ENCODE measurements around the gene ADGRG3.

Gene ADGRG3

GRCh38 chr16:57643147-57643874, 24.8 kb upstream of the ADGRG3 start:
- H3K4me3 ChIP-seq (ENCODE audit: low read length), result no peak overlapping the region
- no peak for TF ChIP-seq CTCF (conservative IDR thresholded peaks at IDR 0.05; ENCODE audit: low read depth, low read length)
- DNase-seq (ENCODE audit: low read depth), result no peak

DNA sequence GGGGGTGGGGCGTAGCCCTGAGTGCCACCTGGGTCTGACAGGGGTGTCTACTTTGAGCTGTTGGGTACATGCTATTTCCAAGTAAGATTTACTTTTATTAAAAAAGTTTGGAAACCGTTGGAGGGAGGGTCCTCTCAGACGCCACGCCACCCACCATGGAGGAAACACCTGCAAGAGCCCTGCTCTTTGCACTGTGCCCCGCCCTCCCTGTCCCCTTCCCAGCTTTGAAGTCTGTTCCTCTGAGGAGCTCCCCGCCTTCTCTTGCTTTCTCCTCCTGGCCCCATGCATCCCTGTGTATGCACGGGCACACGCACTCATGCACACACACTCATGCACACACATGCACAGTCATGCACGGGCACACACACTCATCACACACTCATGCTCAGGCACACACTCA, 24.2 kb upstream of the ADGRG3 start:
- no peak overlapping the region for H3K4me3 ChIP-seq (ENCODE audit: low read length)
- DNase-seq (ENCODE audit: low read depth), result no peak

DNA sequence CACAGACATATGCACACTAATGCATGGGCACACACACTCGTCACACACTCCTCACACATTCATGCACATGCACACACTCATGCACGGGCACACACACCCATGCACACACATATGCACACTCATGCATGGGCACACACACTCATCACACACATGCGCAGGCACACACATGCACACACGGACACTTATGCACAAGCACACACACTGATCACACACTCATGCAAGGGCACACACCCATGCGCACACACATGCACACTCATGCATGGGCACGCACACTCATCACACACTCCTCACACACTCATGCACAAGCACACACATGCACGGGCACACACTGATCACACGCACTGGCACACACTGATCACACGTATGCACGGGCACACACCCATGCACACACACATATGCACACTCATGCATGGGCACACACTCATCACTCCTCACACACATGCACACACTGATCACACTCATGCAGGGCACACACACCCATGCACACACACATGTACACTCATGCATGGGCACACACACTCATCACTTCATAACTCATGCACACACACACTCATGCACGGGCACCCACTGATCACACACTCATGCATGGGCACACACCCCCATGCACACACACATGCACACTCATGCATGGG, 23.6 kb upstream of the ADGRG3 start:
- no peak for DNase-seq (ENCODE audit: low read depth)
- H3K4me3 ChIP-seq (ENCODE audit: low read length), result no peak overlapping the region
- no peak for TF ChIP-seq CTCF (conservative IDR thresholded peaks at IDR 0.05; ENCODE audit: low read depth, low read length)

More for the DNA sequence above, 24.2 kb upstream of the ADGRG3 start:
- no peak for TF ChIP-seq CTCF (conservative IDR thresholded peaks at IDR 0.05; ENCODE audit: low read depth, low read length)

GRCh38 chr16:57645169-57645568, 22.9 kb upstream of the ADGRG3 start:
- no peak for TF ChIP-seq CTCF (conservative IDR thresholded peaks at IDR 0.05; ENCODE audit: low read depth, low read length)
- DNase-seq (ENCODE audit: low read depth), result no peak

DNA sequence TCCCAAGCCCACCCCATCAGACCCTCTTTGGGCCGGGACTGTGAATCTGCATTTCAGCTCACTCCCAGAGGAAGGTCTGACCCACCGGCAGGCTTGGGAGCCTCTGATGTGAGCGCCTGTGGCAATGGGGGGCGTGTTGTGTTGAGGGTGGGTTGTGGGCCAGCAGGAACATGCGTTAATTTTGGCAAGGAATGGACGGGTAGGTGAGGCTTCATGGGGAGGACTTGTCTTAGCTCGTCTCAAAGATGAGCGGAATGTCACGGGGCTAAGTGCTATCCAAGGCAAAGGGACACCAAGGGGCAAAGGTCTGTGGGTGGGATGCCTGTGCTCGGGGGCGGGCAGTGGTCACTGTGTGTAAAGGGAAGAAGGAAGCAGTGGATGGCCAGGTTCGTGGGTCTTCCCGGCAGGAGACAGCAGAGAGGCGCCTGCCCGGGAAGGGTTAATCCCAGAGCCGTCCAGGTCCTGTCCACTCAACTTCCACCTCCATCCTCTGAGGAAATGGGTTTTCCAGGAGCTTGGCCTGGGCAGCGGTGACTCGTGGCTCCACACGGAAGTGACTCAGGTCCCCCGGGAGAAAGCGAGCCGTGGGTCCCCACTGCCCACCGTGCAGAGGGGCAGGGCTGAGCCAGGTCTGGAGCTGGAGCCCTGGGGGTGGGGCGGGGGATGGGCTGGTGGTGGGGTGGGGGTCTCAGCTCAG, 22.3 kb upstream of the ADGRG3 start:
- H3K4me3 ChIP-seq (ENCODE audit: low read length), result no peak overlapping the region
- TF ChIP-seq CTCF (conservative IDR thresholded peaks at IDR 0.05; ENCODE audit: low read depth, low read length), result no peak
- no peak for DNase-seq (ENCODE audit: low read depth)

More at GRCh38 chr16:57645169-57645568, 22.9 kb upstream of the ADGRG3 start:
- H3K4me3 ChIP-seq (ENCODE audit: low read length), result no peak overlapping the region

GRCh38 chr16:57646388-57647039, 21.6 kb upstream of the ADGRG3 start:
- no peak overlapping the region for H3K4me3 ChIP-seq (ENCODE audit: low read length)
- TF ChIP-seq CTCF (conservative IDR thresholded peaks at IDR 0.05; ENCODE audit: low read depth, low read length), result no peak
- no peak for DNase-seq (ENCODE audit: low read depth)
